ENCODE results near the gene ARSH. TPM values are rescaled to one million over a fixed set of nuclear protein-coding genes. Genes with fewer than 3 reads are reported as not detected.

The ARSH gene
- total RNA-seq, 1 experiment from 2014 or later: not detected

- Histone ChIP-seq H3K4me3 (replicated peaks in 1 of 2; ENCODE audit: low read depth in 1 of 2, low read length in 2 of 2) (no peak overlapping the region), H3K9me2 (ENCODE audit: insufficient read depth) (no peaks in the 10 kb centered on the region), H2AFZ (ENCODE audit: low read depth, low read length, poor library complexity, severe bottlenecking) (no peak overlapping the region), H3K9ac (ENCODE audit: low read length) (no peak overlapping the region), H3K4me1 (ENCODE audit: control insufficient read depth in 1 of 2, insufficient read depth in 2 of 2, low read length in 2 of 2) (no peaks in the 10 kb centered on the region), H3K79me2 (ENCODE audit: insufficient read depth, low read length) (no peaks in the 10 kb centered on the region), H3K36me3 (ENCODE audit: control insufficient read depth in 1 of 2, insufficient read depth in 2 of 2, low read length in 2 of 2) (no peaks in the 10 kb centered on the region), H4K20me1 (ENCODE audit: insufficient read depth) (no peaks in the 10 kb centered on the region), H3K27ac (ENCODE audit: low read depth, low read length) (no peak overlapping the region), H3K27me3 (ENCODE audit: insufficient read depth, low read length) (no peaks in the 10 kb centered on the region), H3K9me3 (ENCODE audit: control insufficient read depth in 1 of 2, insufficient read depth in 1 of 2, low read depth in 1 of 2, low read length in 2 of 2) (no peaks in the 10 kb centered on the region; a peak in 1 of 4 replicates), H3K4me2 (ENCODE audit: low read length) (no peak overlapping the region)
- RAD21 ChIA-PET (ENCODE audit: low non-redundant PET in 1 of 2, low total read pairs in 2 of 2, uncharacterized antibody in 2 of 2, unreplicated experiment in 2 of 2): no interaction called here
- TF ChIP-seq, protein P1, sequence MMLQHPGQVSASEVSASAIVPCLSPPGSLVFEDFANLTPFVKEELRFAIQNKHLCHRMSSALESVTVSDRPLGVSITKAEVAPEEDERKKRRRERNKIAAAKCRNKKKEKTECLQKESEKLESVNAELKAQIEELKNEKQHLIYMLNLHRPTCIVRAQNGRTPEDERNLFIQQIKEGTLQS (IDR thresholded peaks at IDR 0.05): no peak
- TF ChIP-seq, protein P2, sequence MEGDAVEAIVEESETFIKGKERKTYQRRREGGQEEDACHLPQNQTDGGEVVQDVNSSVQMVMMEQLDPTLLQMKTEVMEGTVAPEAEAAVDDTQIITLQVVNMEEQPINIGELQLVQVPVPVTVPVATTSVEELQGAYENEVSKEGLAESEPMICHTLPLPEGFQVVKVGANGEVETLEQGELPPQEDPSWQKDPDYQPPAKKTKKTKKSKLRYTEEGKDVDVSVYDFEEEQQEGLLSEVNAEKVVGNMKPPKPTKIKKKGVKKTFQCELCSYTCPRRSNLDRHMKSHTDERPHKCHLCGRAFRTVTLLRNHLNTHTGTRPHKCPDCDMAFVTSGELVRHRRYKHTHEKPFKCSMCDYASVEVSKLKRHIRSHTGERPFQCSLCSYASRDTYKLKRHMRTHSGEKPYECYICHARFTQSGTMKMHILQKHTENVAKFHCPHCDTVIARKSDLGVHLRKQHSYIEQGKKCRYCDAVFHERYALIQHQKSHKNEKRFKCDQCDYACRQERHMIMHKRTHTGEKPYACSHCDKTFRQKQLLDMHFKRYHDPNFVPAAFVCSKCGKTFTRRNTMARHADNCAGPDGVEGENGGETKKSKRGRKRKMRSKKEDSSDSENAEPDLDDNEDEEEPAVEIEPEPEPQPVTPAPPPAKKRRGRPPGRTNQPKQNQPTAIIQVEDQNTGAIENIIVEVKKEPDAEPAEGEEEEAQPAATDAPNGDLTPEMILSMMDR (IDR thresholded peaks at IDR 0.05 in 2 of 3, conservative IDR thresholded peaks at IDR 0.05 in 1 of 3; ENCODE audit: borderline replicate concordance in 1 of 3, insufficient read depth in 1 of 3, low read depth in 2 of 3, low read length in 2 of 3): no peak
- TF ChIP-seq ELF1 (IDR thresholded peaks at IDR 0.05; ENCODE audit: borderline replicate concordance, low read depth): no peak
- TF ChIP-seq EGR1 (IDR thresholded peaks at IDR 0.05; ENCODE audit: low read depth): no peak
- TF ChIP-seq, protein P3, sequence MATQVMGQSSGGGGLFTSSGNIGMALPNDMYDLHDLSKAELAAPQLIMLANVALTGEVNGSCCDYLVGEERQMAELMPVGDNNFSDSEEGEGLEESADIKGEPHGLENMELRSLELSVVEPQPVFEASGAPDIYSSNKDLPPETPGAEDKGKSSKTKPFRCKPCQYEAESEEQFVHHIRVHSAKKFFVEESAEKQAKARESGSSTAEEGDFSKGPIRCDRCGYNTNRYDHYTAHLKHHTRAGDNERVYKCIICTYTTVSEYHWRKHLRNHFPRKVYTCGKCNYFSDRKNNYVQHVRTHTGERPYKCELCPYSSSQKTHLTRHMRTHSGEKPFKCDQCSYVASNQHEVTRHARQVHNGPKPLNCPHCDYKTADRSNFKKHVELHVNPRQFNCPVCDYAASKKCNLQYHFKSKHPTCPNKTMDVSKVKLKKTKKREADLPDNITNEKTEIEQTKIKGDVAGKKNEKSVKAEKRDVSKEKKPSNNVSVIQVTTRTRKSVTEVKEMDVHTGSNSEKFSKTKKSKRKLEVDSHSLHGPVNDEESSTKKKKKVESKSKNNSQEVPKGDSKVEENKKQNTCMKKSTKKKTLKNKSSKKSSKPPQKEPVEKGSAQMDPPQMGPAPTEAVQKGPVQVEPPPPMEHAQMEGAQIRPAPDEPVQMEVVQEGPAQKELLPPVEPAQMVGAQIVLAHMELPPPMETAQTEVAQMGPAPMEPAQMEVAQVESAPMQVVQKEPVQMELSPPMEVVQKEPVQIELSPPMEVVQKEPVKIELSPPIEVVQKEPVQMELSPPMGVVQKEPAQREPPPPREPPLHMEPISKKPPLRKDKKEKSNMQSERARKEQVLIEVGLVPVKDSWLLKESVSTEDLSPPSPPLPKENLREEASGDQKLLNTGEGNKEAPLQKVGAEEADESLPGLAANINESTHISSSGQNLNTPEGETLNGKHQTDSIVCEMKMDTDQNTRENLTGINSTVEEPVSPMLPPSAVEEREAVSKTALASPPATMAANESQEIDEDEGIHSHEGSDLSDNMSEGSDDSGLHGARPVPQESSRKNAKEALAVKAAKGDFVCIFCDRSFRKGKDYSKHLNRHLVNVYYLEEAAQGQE (IDR thresholded peaks at IDR 0.05; ENCODE audit: low read depth): no peak
- TF ChIP-seq RAD21 (IDR thresholded peaks at IDR 0.05; ENCODE audit: low read depth): no peak
- no peak for TF ChIP-seq FOSL1 (IDR thresholded peaks at IDR 0.05; ENCODE audit: low read depth)
- TF ChIP-seq SIN3A (IDR thresholded peaks at IDR 0.05; ENCODE audit: low read depth): no peak
- no peak for TF ChIP-seq CEBPB (IDR thresholded peaks at IDR 0.05; ENCODE audit: low read depth)
- TF ChIP-seq, protein P4, sequence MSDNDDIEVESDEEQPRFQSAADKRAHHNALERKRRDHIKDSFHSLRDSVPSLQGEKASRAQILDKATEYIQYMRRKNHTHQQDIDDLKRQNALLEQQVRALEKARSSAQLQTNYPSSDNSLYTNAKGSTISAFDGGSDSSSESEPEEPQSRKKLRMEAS (IDR thresholded peaks at IDR 0.05): no peak
- TF ChIP-seq JUND (IDR thresholded peaks at IDR 0.05): no peak
- TF ChIP-seq CBX3 (IDR thresholded peaks at IDR 0.05; ENCODE audit: low read depth): no peak
- no peak for TF ChIP-seq POLR2A (IDR thresholded peaks at IDR 0.05; ENCODE audit: borderline replicate concordance, extremely low read depth, insufficient read depth, insufficient read length)
- no peak for TF ChIP-seq EZH2phosphoT487 (IDR thresholded peaks at IDR 0.05; ENCODE audit: borderline replicate concordance)
- no peak for TF ChIP-seq TCF7L2 (IDR thresholded peaks at IDR 0.05; ENCODE audit: borderline replicate concordance, extremely low read depth, insufficient read depth, insufficient read length)
- TF ChIP-seq SRF (IDR thresholded peaks at IDR 0.05; ENCODE audit: low read depth): no peak
- no peak for TF ChIP-seq YY1 (IDR thresholded peaks at IDR 0.05; ENCODE audit: extremely low read depth, insufficient replicate concordance, low read depth, low read length)
- TF ChIP-seq ZBTB33 (IDR thresholded peaks at IDR 0.05; ENCODE audit: extremely low read depth, insufficient replicate concordance, low read length): no peak
- no peak for TF ChIP-seq ZFX (IDR thresholded peaks at IDR 0.05)
- BruUV-seq (replicated peaks): no TSS peak
- CTCF ChIA-PET: no interaction called here
- intact Hi-C loops (cut with micrococcal nuclease): no loop called here
- POLR2A ChIA-PET: no interaction called here
- DNase-seq (ENCODE audit: low read depth, low spot score) (no peak), ATAC-seq (no peak)
Observed at GRCh38 chrX:3010532-3010931, 4.2 kb downstream of the ARSH start.
